Adipocyte (in vitro differentiated cells): ENCODE data around the gene ZDHHC9.
A peak's percentile ranks its signal among the peaks of the same experiment; 100 is the strongest.

Experiments
- DNase-seq: peaks from one replicate; pipeline ENCODE4 v3.0.0-alpha.2; 2015; ENCODE audit warnings: low read depth
- H3K27me3 ChIP-seq: replicated peaks from 2 replicates; pipeline ENCODE4 v1.7.0; 2013; ENCODE audit warnings: mild to moderate bottlenecking, low read length, moderate library complexity; ENCODE audit not compliant: control insufficient read depth, insufficient read depth
- H3K36me3 ChIP-seq: 2 replicates; pipeline ENCODE4 v1.7.0; 2013; ENCODE audit warnings: low read length, mild to moderate bottlenecking, moderate library complexity; ENCODE audit not compliant: control insufficient read depth, insufficient read depth, severe bottlenecking
- H3K4me1 ChIP-seq: 2 replicates; pipeline ENCODE4 v1.7.0; 2013; ENCODE audit warnings: mild to moderate bottlenecking, low read length, moderate library complexity; ENCODE audit not compliant: control insufficient read depth, insufficient read depth
- H3K4me3 ChIP-seq: 2 replicates; pipeline ENCODE4 v1.7.0; 2013; ENCODE audit warnings: mild to moderate bottlenecking, low read length, moderate library complexity
- H3K9ac ChIP-seq: 2 replicates; pipeline ENCODE4 v1.7.0; 2013; ENCODE audit warnings: mild to moderate bottlenecking, low read length, moderate library complexity
- H3K9me3 ChIP-seq: 2 replicates; pipeline ENCODE4 v1.7.0; 2013; ENCODE audit warnings: mild to moderate bottlenecking, low read length, moderate library complexity; ENCODE audit not compliant: control insufficient read depth

The ZDHHC9 gene

DNA sequence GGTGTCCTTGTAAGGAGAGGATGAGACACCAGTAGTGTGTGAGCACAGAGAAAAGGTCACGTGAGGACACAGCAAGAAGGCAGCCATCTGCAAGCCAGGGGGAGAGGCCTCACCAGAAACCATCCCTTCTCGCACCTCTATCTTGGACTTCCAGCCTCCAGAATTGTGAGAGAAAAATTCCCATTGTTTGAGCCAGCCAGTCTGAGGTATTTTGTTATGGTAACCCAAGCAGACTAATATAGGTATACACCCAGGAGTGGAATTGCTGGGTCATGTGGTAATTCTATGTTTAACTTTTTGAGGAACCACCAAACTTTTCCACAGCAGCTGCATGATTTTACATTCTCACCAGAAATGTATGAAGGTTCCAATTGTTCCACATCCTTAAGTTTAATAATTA lies 25.6 kb downstream of the ZDHHC9 start:
- Histone ChIP-seq H3K36me3 (peaks cover 20% of the 10 kb centered on the region), H3K9me3 (peaks cover 6% of the 10 kb centered on the region), H3K4me1 (peaks cover 17% of the 10 kb centered on the region), H3K9ac (no peak overlapping the region), H3K27me3 (peaks cover 5% of the 10 kb centered on the region), H3K4me3 (no peak overlapping the region)
- no peak for DNase-seq

DNA sequence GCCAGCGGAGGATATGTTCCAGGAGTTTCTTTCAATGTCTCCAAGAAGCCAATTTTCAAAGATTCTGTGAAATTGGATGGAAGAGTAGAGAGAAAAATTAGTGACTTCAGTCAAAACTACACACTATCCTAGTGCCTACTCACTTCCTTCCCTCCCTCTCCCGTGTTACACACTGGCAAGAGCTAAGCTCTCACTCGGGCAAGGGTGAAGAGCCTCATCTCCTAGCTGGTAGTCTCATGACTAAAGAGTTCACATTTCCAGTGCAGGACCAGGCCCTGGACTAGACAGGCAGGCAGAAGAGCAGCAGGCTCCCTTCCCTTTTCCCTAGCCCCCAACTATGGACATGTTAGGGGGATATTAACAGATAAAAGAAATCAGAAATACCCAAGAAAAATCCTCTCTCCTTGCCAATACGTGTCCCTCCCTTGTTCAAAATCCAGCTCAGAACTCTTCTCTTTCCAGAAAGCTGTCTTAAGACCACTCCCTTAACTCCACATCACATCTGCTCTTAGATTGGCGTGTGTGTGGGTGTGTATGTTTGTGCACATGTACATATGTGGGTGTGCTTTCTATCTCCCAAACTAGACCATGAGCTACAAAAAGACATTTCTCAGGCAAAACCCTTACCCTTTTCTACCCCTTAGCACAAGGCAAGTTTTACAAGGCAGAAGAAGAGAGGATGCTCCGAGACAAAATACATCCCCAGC lies 29.9 kb downstream of the ZDHHC9 start:
- Histone ChIP-seq H3K27me3 (peaks cover 11% of the 10 kb centered on the region), H3K4me3 (no peak overlapping the region), H3K9me3 (peaks cover 6% of the 10 kb centered on the region), H3K36me3 (peaks cover 46% of the 10 kb centered on the region), H3K4me1 (peaks cover 28% of the 10 kb centered on the region), H3K9ac (peak overlapping the region; percentile 50)
- DNase-seq: no peak

DNA sequence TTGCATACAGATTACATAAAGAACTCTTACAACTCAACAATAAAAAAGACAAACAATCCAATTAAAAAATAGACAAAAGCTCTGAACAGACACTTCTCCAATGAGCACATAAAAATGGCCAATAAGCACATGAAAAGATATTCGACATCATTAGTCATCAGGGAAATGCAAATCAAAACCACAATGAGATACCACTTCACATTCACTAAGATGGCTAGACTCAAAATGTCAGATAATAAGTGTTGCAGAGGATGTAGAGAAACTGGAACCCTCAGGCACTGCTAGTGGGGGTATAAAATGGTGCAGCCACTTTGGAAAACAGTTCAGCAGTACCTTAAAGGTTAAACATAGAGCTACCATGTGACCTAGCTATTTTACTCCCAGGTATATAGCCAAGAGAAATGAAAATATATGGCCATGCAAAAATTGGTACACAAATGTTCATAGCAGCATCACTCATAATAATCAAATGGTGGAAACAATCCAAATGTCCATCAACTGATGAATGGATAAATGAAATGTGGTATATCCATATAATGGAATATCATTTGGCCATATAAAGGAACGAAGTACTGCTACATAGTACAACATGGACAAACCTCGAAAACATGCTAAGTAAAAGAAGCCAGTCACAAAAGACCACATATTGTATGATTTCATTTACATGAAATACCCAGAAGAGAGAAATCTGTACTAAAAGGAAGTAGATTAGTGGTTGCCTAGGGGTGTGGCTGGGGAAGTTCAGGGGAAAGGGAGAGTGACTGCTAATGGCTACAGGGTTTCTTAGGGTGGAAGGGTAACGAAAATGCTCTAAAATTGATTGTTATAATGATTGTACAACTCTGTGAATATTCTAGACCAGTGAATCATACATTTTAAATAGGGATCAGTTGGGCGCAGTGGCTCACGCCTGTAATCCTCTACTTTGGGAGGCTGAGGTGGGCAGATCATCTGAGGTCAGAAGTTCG lies 34.6 kb downstream of the ZDHHC9 start:
- peaks cover 11% of the 10 kb centered on the region for H3K27me3 ChIP-seq
- peak overlapping the region; percentile 43 for H3K9ac ChIP-seq
- peaks cover 34% of the 10 kb centered on the region for H3K4me1 ChIP-seq
- H3K4me3 ChIP-seq: peak overlapping the region; percentile 38
- peaks cover 55% of the 10 kb centered on the region for H3K36me3 ChIP-seq
- H3K9me3 ChIP-seq: no peaks in the 10 kb centered on the region
- DNase-seq: no peak

GRCh38 chrX:129808158-129808828 lies 35.4 kb downstream of the ZDHHC9 start:
- Histone ChIP-seq H3K4me1 (peaks cover 33% of the 10 kb centered on the region), H3K36me3 (peaks cover 56% of the 10 kb centered on the region), H3K27me3 (peaks cover 10% of the 10 kb centered on the region), H3K4me3 (peak overlapping the region; percentile 38), H3K9ac (peak overlapping the region; percentile 63), H3K9me3 (no peaks in the 10 kb centered on the region)
- peak; percentile 74 for DNase-seq

- DNase-seq: no peak
- Histone ChIP-seq H3K4me1 (peaks cover 37% of the 10 kb centered on the region), H3K4me3 (no peak overlapping the region), H3K36me3 (peaks cover 39% of the 10 kb centered on the region), H3K9ac (no peak overlapping the region), H3K9me3 (no peaks in the 10 kb centered on the region), H3K27me3 (peaks cover 3% of the 10 kb centered on the region)
These were observed 38.9 kb downstream of the ZDHHC9 start for GRCh38 chrX:129804806-129805205.

DNA sequence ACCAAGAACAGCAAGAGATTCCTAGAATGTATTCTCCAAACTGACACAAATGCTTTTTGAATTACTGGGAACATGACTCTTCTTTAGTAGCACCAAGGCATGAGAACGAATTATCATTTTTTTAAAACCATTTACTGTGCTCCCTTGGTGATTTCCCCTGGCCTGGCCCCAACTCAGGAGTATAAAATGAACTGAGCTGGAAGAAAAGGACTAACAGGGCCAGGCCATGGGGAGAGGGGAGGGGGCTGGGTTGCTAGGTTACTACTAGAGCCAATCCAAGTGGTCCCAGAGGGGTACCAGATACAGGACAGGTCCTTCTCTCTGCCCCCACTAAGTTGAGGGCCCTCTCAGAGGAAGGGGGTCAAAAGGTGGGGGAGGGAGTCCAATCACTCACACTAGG lies 40.8 kb downstream of the ZDHHC9 start:
- H3K9me3 ChIP-seq: no peaks in the 10 kb centered on the region
- no peak overlapping the region for H3K4me3 ChIP-seq
- H3K4me1 ChIP-seq: peaks cover 28% of the 10 kb centered on the region
- H3K36me3 ChIP-seq: peaks cover 36% of the 10 kb centered on the region
- peak overlapping the region; percentile 38 for H3K9ac ChIP-seq
- H3K27me3 ChIP-seq: peaks cover 3% of the 10 kb centered on the region
- peak; percentile 27 for DNase-seq

DNA sequence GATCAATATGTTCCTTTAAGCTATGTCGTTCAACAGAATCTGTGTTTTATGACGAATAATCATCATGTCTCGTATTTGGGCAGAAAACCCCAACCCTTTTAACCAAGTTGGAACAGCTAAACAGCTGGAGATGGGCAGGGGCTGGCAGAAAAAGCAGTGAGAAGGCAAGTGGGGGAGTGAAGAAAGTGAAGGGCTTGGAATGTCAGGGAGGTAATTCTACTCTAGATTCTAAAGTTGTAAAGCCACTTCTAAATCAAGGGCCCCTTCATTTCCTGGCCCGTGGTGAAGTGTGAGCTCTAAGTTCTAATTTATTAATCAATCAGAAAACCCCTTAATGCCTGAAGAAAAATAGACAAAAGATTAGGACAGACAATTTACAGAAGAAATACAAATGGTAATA lies 43.5 kb downstream of the ZDHHC9 start:
- H3K4me3 ChIP-seq: no peak overlapping the region
- no peaks in the 10 kb centered on the region for H3K9me3 ChIP-seq
- H3K27me3 ChIP-seq: no peaks in the 10 kb centered on the region
- H3K36me3 ChIP-seq: peaks cover 21% of the 10 kb centered on the region
- no peak overlapping the region for H3K9ac ChIP-seq
- peaks cover 23% of the 10 kb centered on the region for H3K4me1 ChIP-seq
- no peak for DNase-seq

DNA sequence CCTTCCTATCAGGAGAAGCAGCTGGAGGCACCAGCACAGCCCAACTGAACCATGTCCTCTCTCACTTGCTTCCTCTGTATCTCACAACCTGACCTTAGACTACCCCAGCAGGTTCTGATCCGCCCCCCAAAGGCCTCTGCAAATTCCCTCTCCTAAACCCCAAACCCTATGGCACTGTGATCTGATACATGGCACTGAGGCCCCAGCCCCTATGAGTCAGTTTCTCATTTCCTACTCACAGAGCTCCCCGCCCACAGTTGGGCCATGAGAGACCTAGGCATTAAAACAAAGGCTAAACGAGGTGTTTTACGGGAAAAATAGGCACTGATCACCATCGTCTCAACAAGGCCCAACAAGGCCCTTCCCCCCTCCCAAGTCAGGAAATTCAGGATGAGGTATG lies 44.8 kb downstream of the ZDHHC9 start:
- H3K9me3 ChIP-seq: no peaks in the 10 kb centered on the region
- peaks cover 8% of the 10 kb centered on the region for H3K36me3 ChIP-seq
- no peak overlapping the region for H3K9ac ChIP-seq
- H3K4me1 ChIP-seq: peaks cover 21% of the 10 kb centered on the region
- no peaks in the 10 kb centered on the region for H3K27me3 ChIP-seq
- H3K4me3 ChIP-seq: no peak overlapping the region
- no peak for DNase-seq

DNA sequence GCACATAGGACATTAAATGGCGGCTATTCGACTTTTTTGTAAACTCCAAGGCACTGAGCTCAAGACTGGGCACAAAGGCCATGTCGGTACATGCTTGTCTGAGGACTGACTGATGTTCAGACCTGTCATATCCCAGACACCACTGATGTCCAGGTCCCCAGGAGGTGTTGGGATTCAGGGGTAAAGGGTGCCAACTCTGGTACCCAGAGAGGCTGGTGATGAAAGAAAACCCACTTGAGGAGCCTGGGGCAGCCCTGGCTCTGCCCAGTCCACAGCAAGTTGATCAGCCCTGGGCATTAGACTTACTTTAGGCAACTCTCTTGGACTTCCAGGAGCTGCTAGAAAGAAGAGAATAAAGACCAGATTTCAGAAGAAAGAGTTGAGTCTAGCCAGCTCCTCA lies 45.2 kb downstream of the ZDHHC9 start:
- Histone ChIP-seq H3K9me3 (no peaks in the 10 kb centered on the region), H3K9ac (no peak overlapping the region), H3K4me1 (peaks cover 18% of the 10 kb centered on the region), H3K36me3 (peaks cover 7% of the 10 kb centered on the region), H3K27me3 (no peaks in the 10 kb centered on the region), H3K4me3 (no peak overlapping the region)
- DNase-seq: no peak

- H3K9me3 ChIP-seq: no peaks in the 10 kb centered on the region
- DNase-seq: no peak
- H3K9ac ChIP-seq: no peak overlapping the region
- H3K4me3 ChIP-seq: no peak overlapping the region
- H3K27me3 ChIP-seq: no peaks in the 10 kb centered on the region
- peaks cover 7% of the 10 kb centered on the region for H3K4me1 ChIP-seq
- H3K36me3 ChIP-seq: peaks cover 7% of the 10 kb centered on the region
These were observed 46.3 kb downstream of the ZDHHC9 start for GRCh38 chrX:129797251-129797906.
